HG03064 (cell line): ENCODE results near the gene PFDN4.

Experiments
- ATAC-seq: cut with Tn5 transposase; IDR thresholded peaks from one replicate; pipeline ENCODE4 v1.9.1; 2021; ENCODE audit warnings: low read depth; ENCODE audit not compliant: unreplicated experiment

PFDN4 gene

DNA sequence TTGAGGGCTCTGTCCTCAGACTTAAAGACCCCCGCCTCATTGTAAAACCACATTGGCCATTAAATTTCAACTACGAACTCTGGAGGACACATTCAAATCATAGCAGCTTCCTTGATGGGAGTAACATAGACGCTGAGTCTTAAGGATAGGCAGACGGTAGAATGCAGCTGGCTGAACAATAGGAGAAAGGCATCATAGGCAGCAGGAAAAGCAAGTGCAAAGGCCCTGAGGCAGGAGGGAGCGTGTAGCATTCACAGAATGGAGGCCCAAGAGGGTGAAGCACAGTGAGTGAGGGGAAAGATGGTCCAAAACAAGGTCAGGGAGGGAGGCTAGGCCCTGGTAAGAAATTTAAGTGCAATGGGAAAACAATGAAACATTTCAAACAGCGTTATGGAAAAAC is 8.6 kb upstream of the PFDN4 start:
- no peak for ATAC-seq

DNA sequence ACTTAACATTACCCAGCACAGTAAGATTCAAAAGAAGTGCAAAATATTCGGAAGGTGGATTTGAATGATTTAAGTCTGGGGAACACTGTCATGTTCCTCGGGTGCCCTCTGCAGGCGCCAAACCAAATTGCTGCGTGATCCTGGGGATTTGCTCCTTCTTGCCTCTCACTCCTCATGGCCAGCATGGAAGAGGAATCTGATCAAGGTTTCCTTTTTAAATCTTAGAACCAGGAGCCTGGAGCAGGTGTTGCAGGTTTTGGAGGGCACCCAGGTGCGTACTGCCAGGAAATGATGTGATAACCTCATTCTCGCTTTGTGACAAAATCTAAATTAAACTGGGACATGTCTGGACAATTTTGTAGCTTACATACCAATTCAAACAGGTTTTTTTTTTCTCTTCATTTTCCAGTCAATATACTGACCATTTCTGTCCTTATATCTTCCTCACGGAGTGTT is 8.1 kb upstream of the PFDN4 start:
- peak; percentile 67 for ATAC-seq

DNA sequence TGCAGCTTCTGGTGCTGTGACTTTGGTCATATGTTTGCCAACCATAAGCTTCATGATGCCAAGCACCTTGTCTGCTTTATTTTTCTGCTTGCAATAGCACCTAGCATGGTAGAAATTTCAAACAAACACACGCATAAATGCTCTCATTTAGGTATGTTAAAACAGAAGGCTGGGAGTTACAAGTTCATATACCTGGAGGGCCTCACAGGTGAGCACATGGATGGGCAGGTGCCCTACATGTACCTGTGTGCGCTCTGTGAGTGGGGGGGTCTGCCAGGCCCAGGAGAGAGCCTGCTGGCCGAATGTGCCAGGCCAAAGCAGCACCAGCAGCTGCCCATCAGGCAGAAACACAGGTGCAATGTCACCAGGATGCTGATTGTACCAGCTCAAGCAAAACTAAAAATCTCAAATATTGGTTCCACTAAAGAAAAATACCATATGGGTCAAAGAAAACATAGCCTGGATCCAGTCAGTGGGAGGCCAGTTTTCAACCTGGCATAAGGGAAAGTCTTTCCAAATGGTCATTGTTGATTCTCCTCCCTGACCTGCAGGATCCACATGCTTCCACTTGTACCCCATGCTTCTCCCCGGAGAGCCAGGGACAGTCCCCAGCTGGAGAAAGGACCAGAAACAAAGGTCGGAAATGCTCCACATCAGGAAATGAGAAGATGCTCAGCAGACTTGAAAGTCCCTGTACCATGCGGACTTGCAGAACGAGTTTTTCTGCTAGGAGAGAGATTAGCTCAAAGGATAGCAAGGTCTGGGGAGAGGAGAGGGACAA is 7.2 kb upstream of the PFDN4 start:
- ATAC-seq, result no peak

DNA sequence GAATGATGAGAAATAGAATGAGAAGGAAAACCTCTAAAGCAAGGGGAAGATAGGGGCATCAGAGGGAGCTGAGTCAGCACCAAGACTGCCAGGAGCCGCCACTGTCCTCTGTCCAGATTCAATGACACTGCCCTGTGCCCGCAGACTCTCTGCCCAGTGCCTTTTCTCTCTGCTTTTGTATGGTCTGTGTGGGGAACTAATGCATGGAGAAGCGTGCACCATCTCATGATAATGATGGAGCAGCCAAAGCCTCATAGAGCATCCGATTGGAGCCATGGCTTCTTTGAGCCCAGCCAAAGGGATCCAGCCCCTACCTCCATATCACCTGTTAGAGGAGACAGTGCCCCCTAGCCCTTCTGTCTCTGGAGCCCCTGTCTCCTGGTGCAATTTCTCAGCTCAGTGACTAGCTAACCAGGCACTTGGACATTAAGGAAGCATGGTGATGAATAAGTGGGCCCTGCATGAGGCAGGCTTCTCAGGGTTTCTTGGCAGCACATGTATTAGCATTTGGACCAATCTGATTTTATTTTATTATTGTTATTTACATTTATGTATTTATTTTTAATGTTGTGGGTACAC is 6.5 kb upstream of the PFDN4 start:
- ATAC-seq, result no peak

DNA sequence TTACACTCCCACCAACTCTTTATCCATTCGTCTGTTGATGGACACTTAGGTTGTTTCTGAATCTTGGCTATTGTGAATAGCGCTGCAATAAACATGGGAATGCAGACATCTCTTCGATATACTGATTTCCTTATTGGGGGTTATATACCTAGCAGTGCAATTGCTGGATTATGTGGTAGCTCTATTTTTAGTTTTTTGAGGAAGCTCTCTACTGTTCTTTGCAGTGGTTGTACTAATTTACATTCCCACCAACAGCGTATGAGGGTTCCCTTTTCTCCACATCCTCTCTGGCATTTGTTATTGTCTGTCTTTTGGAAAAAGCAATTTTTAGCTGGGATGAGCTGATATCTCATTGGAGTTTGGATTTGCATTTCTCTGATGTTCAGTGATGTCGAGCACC is 4.6 kb upstream of the PFDN4 start:
- no peak for ATAC-seq

DNA sequence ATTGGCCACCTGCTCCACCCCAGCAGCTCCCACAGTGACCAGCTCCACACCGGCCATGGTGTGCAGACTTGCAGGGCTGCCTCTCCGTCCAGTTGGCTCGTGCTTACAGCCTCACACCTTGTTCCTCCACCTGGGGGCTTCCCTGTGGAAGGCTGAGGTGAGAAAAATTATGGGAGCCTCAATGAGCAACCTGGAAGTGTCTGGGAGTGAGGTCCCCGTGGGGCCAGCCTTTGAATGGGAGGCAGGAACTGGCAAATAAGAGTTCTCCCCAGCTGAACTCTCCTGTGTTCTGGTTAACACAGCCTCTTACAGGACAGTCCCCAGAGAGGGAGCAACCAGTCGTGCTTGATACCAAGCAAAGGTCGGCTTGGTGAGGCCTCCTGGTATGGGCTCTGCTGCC is 3.8 kb upstream of the PFDN4 start:
- ATAC-seq, result no peak

DNA sequence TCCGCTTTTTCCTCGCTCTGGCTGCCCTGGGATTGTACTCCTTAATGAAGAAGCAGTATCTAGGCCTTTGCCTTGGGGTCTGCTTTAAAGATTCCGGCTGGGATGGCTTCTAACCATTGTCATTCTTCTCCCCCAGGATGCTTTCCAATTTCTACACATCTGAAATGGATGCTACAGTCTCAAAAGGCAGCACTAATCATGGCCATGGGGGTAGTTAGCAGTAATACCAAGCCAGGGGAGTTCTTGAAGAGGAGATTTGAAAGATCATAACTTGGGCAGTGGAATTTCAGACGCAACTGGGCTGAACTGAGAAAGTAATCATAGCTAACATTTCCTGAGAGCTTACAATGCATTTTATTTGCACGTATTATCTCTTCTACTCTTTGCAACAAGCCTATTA is 3.4 kb upstream of the PFDN4 start:
- ATAC-seq, result no peak

DNA sequence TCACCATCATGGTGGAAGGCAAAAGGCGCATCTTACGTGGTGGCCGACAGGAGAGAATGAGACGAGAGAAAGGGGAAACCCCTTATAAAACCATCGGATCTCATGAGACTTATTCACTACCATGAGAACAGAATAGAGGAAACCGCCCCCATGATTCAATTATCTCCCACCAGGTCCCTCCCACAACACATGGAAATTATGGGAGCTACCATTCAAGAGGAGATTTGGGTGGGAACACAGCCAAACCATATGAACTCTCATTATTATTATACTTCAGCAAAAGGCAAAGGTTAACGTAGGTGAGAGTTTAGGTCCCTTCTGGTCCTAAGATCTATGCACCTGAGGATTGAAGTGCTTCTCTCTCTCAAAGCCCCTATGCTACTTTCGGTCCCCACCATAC is 2.4 kb upstream of the PFDN4 start:
- no peak for ATAC-seq

DNA sequence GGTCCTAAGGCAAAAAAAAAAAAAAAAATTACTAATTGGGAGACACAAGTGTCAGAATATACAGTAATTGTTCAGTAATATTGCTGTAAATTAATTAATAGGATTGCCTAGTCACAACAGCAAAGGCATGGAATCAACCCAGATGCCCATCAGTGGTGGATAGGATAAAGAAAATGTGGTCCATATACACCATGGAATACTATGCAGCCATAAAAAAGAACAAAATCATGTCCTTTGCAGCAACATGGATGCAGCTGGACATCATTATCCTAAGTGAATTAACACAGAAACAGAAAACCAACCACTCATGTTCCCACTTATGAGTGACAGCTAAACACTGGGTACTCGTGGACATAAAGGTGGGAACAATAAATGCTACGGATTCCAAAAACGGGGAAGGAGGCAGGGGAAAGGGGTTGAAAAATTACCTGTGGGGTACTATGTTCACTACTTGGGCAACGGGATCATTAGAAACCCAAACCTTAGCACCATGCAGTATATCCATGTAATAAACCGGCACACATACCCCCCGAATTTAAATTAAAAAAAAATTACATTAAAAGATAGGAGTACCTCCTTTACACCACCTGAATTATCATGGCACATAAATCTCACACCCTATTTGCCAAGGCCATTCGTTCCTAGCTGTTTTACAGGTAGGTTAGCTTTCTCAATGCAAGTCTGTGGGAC is 689 bp upstream of the PFDN4 start:
- no peak for ATAC-seq

DNA sequence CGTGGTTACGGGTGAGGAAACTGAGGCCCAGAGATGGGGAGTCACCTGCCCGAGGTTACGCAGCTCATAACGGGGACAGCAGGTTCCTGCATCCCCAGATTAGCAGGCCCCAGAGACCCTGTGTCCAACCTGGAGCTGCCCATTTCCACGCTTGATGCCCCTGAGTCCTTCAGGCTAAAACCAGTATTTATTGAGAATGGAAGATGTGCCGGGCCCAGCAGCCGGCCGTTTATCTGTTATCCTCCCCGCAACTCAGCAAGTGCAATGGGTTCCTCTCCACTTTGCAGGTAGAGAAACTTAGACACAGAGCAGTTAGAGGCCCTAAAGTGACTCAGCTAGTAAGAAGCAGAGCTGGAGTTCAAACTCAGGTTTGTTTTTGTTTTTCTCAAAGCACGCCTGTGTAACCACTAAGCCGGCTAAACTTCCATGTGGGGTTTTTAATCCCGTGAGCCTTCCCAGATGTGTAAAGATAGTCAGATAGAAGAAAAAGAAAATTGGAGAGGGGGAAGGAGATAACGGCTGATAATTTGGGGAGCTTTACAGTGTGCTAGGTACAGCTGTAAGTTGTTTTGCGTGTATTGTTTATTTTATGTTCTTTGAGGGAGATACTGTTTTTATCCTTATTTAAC is 775 bp downstream of the PFDN4 start:
- peak; percentile 8 for ATAC-seq

DNA sequence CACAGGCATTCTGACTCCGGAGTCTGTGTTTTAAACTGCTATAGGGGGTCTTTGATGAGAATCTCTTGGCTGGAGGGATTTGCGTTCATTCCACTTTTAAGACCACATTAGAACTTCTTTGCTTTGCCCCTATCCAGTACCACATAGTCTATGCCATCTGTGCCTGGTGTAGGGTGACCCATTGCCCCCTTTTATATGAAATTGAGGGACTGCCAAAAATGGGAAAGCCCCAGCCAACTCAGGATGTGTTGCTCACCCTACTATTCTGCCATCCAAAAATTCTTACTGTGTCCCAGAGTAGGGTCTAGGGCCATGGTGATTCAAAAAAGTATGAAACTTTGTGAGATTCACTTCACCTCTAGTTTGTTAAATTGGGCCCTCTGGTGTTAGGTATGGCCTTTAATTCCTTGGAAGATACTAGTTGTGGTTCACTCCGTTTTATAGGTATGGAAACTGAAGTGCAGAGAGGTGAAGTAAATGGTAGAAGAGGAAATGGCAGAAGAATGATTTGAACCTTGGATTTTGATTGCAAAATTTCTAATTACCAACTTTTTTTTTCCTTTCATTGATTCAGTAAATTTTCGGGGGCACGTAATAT is 1.4 kb downstream of the PFDN4 start:
- no peak for ATAC-seq

DNA sequence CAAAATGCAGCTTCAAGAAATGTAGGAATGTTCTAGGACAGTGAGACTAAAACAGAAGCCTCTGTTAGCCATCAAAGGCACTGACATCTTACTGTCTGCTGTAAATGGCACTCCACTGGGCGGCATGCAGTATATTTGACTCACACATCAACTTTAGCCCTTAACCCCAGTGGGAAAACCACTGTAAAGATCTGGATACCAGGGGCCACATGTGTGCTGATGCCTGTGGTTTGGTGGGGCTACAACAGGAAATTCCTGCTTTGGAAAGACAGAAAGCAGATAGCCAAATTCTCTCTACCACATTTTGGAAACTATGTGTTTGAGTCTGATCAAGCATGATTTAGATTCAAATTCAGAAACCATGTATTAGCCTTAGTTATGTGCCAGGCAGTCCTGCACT is 4.3 kb downstream of the PFDN4 start:
- ATAC-seq, result no peak

DNA sequence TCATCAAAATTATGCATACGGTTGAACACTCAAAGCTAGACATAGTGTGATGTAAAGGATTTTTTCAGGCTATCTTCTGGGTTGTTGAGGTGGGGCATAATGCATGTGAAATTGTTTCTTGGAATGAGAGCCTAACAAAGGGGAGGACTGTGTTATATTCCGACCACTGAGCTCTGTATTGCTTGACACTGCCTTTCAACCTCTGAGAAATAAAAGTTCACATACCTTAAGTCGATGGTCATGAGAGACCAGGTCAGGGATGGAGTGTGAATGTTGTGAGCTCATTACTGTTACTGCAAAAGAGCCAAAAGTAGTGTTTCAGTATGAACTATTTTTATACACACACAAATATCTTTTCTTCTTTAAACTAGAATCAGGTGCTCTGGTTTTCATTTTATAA is 5.0 kb downstream of the PFDN4 start:
- ATAC-seq, result no peak

DNA sequence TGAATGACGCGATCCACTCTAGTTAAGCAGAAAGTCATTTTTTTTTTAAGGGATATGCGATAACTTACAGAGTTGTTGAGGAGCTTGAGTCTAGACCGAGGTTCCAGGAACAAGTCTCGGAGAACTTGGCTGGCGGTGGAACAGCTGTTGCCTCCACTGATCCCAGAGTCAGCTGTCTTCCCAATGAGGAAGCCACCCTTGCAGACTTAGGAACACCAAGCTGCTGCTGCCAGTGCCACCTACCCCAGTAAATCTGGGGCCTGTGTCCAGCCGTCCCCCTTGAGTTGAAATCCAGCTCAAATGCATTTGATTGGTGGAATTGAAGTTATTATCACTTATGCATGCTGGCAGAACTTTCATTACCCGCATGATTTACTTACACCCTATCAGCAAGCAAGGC is 6.7 kb downstream of the PFDN4 start:
- ATAC-seq, result no peak

DNA sequence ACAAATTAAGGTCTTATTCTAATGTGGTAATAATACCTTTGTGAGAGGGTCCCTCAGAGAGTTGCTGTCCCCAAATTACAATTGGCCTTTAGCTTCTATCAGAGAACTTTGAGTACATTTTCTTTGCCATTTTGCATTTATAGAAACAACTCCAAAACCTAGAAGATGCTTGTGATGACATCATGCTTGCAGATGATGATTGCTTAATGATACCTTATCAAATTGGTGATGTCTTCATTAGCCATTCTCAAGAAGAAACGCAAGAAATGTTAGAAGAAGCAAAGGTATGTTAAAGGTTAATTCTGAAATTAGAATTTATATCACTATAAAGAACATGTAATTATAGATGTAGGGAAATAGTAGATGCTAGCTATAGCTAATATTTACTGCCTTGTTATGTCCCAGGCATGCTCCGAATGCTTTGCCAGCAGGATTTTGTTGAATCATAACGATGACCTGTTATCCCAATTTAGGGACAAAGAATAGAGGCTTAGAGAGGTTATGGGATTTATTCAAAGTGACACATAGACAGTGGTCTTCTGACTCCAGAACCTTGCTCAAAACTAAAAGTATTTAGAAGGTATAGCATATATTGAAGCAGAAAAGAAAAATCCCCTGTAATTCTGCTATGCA is 7.4 kb downstream of the PFDN4 start:
- ATAC-seq, result no peak

DNA sequence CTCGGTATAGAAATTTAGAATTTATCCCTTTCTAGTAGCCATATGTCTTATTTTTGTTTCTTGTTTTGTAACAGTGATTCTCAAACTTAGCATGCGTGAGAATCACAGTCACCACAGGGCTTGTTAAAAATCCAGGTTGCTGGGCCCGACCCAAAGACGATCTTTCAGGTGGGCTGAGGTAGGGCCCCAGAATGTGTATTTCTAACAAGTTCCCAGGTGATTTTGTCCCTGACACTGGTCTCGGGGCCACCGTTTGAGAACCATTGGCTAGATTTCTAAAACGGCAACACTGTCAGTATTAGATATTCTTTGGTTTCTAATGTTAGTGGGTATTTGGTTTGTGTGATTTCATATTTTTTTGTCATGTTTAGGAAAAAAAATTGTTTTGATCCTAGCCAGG is 9.9 kb downstream of the PFDN4 start:
- ATAC-seq, result no peak

DNA sequence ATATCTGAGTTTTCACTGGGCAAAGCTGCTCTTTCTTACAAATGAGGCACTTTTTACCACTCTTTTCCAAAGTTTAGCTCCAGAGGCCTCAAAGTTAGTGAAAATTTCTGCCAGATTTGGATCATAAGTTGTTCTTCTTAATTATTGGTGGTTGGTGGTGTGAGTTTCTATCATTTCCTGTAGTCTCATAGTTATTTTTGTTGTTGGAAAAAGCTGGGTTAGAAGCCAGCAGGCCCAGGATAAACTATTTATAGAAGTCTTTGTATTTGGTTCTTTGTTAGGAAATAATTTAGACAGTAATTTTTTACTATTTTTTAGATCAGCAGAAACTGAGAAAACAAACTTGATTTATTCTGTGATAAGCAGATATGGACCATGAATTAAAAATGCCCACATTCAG is 10.6 kb downstream of the PFDN4 start:
- ATAC-seq, result no peak

DNA sequence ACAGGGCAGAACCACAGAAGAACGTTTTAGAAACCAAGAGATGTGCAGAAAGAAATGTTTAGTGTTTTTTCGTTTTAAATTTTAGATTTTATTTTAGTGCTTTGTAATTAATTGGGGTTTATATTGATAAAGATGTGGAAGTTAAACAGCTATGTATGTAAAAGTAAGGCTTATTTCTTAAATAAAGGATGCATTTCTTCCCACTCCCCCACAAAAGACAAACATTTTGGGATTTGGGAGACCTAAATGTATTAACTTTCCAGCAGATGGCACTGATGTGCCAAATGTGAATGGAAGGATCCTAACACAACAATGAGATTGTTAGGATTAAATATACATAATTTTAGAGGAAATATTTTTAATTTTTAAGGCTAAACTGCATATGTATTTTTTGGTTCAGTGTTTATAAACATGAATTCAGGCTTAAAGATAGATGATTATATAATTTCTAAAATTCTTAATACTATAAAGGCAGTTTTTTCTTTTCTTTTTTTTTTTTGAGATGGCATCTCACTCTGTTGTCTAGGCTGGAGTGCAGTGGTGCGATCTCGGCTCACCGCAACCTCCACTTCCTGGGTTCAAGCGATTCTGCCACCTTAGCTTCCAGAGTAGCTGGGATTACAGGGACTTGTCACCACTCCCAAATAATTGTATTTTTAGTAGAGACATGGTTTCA is 12.0 kb downstream of the PFDN4 start:
- no peak for ATAC-seq

DNA sequence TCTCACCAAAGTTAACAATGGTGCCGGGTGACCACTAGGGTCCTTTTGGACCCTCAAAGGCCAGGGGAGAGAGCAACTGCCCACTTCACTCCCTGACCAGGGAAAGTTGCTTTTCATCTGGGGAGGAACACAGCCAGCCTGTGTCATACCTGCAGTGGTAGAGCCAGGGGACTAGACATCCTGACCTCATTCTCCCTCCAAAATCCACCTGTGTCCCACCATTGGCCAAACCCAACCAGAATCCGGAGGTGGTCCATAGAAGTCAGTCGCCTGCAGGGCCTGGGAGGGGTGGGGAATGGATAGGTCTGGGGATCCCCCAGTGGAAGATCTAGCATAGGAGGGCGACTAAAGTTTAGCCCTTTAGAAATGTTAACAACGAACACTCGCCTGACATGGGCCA is 12.8 kb downstream of the PFDN4 start:
- ATAC-seq, result no peak

DNA sequence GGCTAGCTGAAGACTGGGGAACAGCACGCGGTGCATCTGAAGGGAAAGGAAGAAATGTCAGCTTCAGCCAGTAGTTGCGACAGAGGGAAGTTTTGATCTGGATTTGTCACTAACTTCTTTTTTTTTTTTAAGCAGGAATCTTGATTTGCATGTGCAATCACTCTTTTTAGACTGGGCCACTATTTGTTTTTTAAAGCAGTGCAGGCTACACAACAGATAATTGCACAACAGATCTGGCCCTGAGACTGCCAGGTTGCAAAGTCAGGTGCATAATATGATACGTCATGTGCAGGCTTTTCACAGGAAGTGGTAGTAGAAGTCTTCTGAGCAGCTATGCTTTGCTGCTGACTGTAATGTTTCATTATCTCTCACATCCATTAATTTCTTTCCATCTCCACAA is 13.5 kb downstream of the PFDN4 start:
- ATAC-seq, result no peak
